NB4 (cell line): ENCODE results near the gene MORN2.

Source experiments
- DNase-seq: peaks from one replicate; pipeline ENCODE4 v3.0.0; 2010; ENCODE audit warnings: low read depth
- H3K4me3 ChIP-seq: one replicate; pipeline ENCODE4 v1.5.1; 2011; ENCODE audit warnings: mild to moderate bottlenecking, low read depth, low read length, moderate library complexity
- MYC ChIP-seq: IDR thresholded peaks from 2 replicates; pipeline ENCODE4 v1.6.1; 2011; ENCODE audit warnings: low read depth, low read length
- POLR2A ChIP-seq: IDR thresholded peaks from 2 replicates; pipeline ENCODE4 v1.6.1; 2011; ENCODE audit warnings: mild to moderate bottlenecking; ENCODE audit not compliant: insufficient read length; ENCODE audit errors: extremely low read depth
- TF ChIP-seq, protein P1 (sequence below): IDR thresholded peaks from 2 replicates; pipeline ENCODE4 v1.6.1; 2011; ENCODE audit warnings: low read depth, low read length
- TF ChIP-seq, protein P2 (sequence below): IDR thresholded peaks from one replicate; pipeline ENCODE4 v1.5.1; 2012; ENCODE audit warnings: low read depth, low read length

Gene MORN2

DNA sequence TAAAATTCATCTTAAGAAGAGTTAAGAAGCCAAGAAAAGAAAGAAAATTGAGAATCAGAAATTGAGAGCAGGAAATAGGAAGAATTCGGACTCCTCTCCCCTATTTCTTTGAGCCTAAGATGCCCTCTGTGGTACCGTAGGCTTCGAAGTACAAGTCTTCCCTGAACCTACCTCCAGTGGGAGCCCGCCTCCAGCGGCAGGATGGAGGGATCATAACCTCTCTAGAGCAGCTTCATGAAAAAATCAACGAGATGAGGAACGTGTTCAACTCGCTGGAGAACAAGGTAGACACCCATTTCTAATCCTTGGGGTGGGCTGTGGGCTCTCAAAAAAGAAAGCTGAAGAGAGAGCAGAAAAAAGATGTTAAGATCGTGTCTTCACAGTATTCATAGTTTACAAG, 50.2 kb downstream of the MORN2 start:
- TF ChIP-seq, protein P1, sequence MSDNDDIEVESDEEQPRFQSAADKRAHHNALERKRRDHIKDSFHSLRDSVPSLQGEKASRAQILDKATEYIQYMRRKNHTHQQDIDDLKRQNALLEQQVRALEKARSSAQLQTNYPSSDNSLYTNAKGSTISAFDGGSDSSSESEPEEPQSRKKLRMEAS, result no peak
- TF ChIP-seq POLR2A, result no peak
- TF ChIP-seq, protein P2, sequence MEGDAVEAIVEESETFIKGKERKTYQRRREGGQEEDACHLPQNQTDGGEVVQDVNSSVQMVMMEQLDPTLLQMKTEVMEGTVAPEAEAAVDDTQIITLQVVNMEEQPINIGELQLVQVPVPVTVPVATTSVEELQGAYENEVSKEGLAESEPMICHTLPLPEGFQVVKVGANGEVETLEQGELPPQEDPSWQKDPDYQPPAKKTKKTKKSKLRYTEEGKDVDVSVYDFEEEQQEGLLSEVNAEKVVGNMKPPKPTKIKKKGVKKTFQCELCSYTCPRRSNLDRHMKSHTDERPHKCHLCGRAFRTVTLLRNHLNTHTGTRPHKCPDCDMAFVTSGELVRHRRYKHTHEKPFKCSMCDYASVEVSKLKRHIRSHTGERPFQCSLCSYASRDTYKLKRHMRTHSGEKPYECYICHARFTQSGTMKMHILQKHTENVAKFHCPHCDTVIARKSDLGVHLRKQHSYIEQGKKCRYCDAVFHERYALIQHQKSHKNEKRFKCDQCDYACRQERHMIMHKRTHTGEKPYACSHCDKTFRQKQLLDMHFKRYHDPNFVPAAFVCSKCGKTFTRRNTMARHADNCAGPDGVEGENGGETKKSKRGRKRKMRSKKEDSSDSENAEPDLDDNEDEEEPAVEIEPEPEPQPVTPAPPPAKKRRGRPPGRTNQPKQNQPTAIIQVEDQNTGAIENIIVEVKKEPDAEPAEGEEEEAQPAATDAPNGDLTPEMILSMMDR, result no peak
- no peak for TF ChIP-seq MYC
- H3K4me3 ChIP-seq, result no peak overlapping the region
- DNase-seq, result no peak

DNA sequence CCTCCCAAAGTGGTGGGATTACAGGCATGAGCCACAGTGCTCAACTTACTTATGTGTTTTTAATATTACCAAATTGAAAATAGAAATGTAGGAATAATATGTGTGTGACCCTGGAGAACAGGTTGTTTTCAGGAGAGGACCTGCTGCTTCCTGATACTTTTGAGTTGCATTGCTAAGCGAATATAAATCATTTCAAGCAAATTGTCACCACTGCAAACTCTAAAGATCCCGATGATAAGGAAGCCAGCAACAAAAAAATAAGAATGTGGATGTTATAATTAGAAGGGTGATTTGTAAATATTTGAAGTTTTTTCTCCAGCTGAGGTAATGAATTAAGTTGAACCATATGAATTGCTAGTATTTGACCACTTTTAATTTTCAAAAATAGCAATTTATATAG, 54.8 kb downstream of the MORN2 start:
- no peak for DNase-seq
- no peak overlapping the region for H3K4me3 ChIP-seq
- TF ChIP-seq, protein P1, result no peak
- TF ChIP-seq, protein P2, result no peak
- TF ChIP-seq MYC, result no peak
- no peak for TF ChIP-seq POLR2A
